CD14-positive monocyte (primary cell): ENCODE results near the gene BRK1. TPM values are rescaled to one million over a fixed set of nuclear protein-coding genes. Genes with fewer than 3 reads are reported as not detected.

ENCODE experiments used
- DNase-seq, 3 donors: peaks; one replicate each; pipeline ENCODE4 v3.0.0-alpha.2; 2011 to 2022
- H2AFZ ChIP-seq: 2 replicates; pipeline ENCODE4 v1.6.0; 2012; ENCODE audit warnings: mild to moderate bottlenecking, low read depth, low read length, inconsistent platforms; ENCODE audit not compliant: insufficient read depth, poor library complexity, severe bottlenecking
- H3K27ac ChIP-seq, 2 donors: 1 replicate in 1 of 2; 2 replicates in 1 of 2; pipeline ENCODE4 v1.5.1; 2012 to 2013; ENCODE audit warnings: low read length in 2 of 2, control low read depth in 1 of 2, inconsistent platforms in 1 of 2, low read depth in 1 of 2, mild to moderate bottlenecking in 1 of 2
- H3K27me3 ChIP-seq, 2 donors: one replicate each; pipeline versions ENCODE4 v1.6.0 to v1.6.1; 2011 to 2013; ENCODE audit warnings: low read length in 2 of 2; ENCODE audit not compliant: control insufficient read depth in 2 of 2, insufficient read depth in 2 of 2
- H3K36me3 ChIP-seq, 2 donors: replicated peaks in 1 of 2; 1 replicate in 1 of 2; 2 replicates in 1 of 2; pipeline versions ENCODE4 v1.5.1 to v1.6.1; 2012 to 2013; ENCODE audit warnings: low read length in 2 of 2, control low read depth in 1 of 2, inconsistent platforms in 1 of 2, mild to moderate bottlenecking in 1 of 2; ENCODE audit not compliant: insufficient read depth in 2 of 2, control insufficient read depth in 1 of 2
- H3K4me1 ChIP-seq, 2 donors: 1 replicate in 1 of 2; 2 replicates in 1 of 2; pipeline versions ENCODE4 v1.5.1 to v1.6.1; 2012 to 2013; ENCODE audit warnings: low read length in 2 of 2, control low read depth in 1 of 2, inconsistent platforms in 1 of 2, mild to moderate bottlenecking in 1 of 2, moderate library complexity in 1 of 2; ENCODE audit not compliant: insufficient read depth in 2 of 2, control insufficient read depth in 1 of 2
- H3K4me2 ChIP-seq: replicated peaks from 2 replicates; pipeline ENCODE3; 2012; ENCODE audit warnings: low read length, moderate library complexity, mild to moderate bottlenecking; ENCODE audit not compliant: poor library complexity, severe bottlenecking; ENCODE audit errors: extremely low read depth
- H3K4me3 ChIP-seq, 3 experiments: fragments of 200-600 bp in 1 of 3; sonication (generic) in 1 of 3; replicated peaks in 1 of 3; 1 replicate in 2 of 3; 2 replicates in 1 of 3; pipeline ENCODE4 v1.5.1; 2011 to 2013; ENCODE audit warnings: low read length in 3 of 3, mild to moderate bottlenecking in 3 of 3, control low read depth in 2 of 3, low read depth in 2 of 3, inconsistent platforms in 1 of 3, moderate library complexity in 1 of 3
- H3K79me2 ChIP-seq: 2 replicates; pipeline ENCODE4 v1.6.0; 2012; ENCODE audit warnings: mild to moderate bottlenecking, control low read depth, inconsistent platforms, low read length, moderate library complexity; ENCODE audit not compliant: insufficient read depth
- H3K9ac ChIP-seq: 2 replicates; pipeline ENCODE4 v1.6.0; 2017; ENCODE audit warnings: low read length, mild to moderate bottlenecking; ENCODE audit not compliant: insufficient read depth, poor library complexity, severe bottlenecking
- H3K9me3 ChIP-seq, 2 donors: replicated peaks in 1 of 2; 1 replicate in 1 of 2; 2 replicates in 1 of 2; pipeline versions ENCODE4 v1.5.1 to v1.6.1; 2012 to 2013; ENCODE audit warnings: low read length in 2 of 2, control low read depth in 1 of 2; ENCODE audit not compliant: control insufficient read depth in 1 of 2, insufficient read depth in 1 of 2
- H4K20me1 ChIP-seq: 2 replicates; pipeline ENCODE4 v1.6.0; 2012; ENCODE audit warnings: mild to moderate bottlenecking, low read length, control low read depth, moderate library complexity; ENCODE audit not compliant: insufficient read depth
- H3K27ac Mint-ChIP-seq, 7 donors: one replicate each; pipeline ENCODE4 v1.8.0; 2020; ENCODE audit warnings: mild to moderate bottlenecking in 7 of 7, mixed read lengths in 7 of 7, moderate library complexity in 6 of 7, inconsistent platforms in 2 of 7
- H3K27me3 Mint-ChIP-seq, 3 donors: one replicate each; pipeline ENCODE4 v1.8.0; 2021 to 2022; ENCODE audit warnings: low read depth in 3 of 3, mild to moderate bottlenecking in 3 of 3, mixed read lengths in 3 of 3, moderate library complexity in 3 of 3, inconsistent platforms in 1 of 3
- H3K36me3 Mint-ChIP-seq, 2 donors: one replicate each; pipeline ENCODE4 v1.8.0; 2020; ENCODE audit warnings: mixed read lengths in 2 of 2, inconsistent platforms in 1 of 2, mild to moderate bottlenecking in 1 of 2
- H3K4me1 Mint-ChIP-seq: one replicate; pipeline ENCODE4 v1.8.0; 2020; ENCODE audit warnings: mild to moderate bottlenecking, mixed read lengths
- H3K4me3 Mint-ChIP-seq, 2 donors: one replicate each; pipeline ENCODE4 v1.8.0; 2020; ENCODE audit warnings: mild to moderate bottlenecking in 2 of 2, mixed read lengths in 2 of 2, moderate library complexity in 1 of 2
- H3K9me3 Mint-ChIP-seq, 7 donors: one replicate each; pipeline ENCODE4 v1.8.0; 2020 to 2022; ENCODE audit warnings: mixed read lengths in 7 of 7, mild to moderate bottlenecking in 6 of 7, moderate library complexity in 6 of 7, inconsistent platforms in 2 of 7
- WGBS: methylation state at CpG from one replicate; pipeline ENCODE4 v1.1.5; 2013; ENCODE audit warnings: missing lambda C conversion rate; ENCODE audit not compliant: insufficient coverage; 5-methylcytosine and 5-hydroxymethylcytosine counted together
- intact Hi-C, 2 donors: fragments of 100-400 bp; cut with micrococcal nuclease; formaldehyde crosslinking; loops; one replicate each; pipeline versions ENCODE4 v1.15.0 to v1.15.1; 2023
- polyA plus RNA-seq, 3 donors: library from polyadenylated mRNA; depleted of rRNA in 1 of 3; unstranded in 2 of 3; stranded (reverse) in 1 of 3; fragments of 300-500 nt in 2 of 3; fragments of >200 nt in 1 of 3; fragmentation: Illumina TruSeq in 2 of 3; gene quantifications; 1 replicate in 2 of 3; 2 replicates in 1 of 3; pipeline ENCODE4 v1.2.3, GENCODE V29; 2012 to 2021
- TF ChIP-seq, protein P1 (sequence below): fragments of 200-600 bp; IDR thresholded peaks from one replicate; pipeline ENCODE4 v1.8.0; 2022; ENCODE audit warnings: antibody characterized with exemption, mild to moderate bottlenecking

The BRK1 gene
- polyA plus RNA-seq, 3 donors = 144 to 318 (median 295) TPM

DNA sequence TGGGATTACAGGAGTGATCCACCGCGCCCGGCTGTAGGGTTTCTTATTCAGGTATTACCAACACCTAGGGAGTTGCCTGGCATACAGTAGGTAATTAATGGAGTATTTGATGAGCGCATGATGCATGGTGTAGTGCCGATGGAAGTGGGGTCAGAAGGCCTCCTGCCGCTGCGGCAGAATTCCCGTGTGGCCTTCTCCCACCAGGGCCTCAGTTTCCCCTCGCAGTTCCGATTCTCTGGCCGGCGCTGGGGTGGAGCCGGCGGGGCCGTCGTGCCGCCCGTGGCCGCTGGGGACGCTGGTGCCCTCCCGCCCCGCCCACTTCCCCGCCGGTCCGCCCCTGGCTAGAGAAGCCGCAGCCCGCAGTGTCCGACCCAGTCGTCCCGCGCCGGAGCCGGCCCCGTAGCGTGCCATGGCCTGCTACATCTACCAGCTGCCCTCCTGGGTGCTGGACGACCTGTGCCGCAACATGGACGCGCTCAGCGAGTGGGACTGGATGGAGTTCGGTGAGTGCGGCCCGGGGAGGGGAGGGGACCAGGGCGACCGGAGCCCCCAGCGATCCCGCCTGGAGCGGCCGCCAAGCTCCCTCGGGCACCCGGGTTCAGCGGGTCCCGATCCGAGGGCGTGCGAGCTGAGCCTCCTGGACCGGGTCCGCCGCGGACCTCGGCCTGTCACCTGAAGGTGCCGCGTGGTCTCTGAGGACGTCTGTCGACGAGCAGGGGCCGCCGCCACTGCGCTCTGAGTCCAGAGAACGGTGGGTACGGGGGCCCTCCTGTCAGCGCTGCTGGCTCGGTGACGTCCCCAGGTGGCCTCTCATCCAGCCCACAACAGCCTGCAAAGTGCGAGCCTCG is 49.3 kb downstream of the BRK1 start, which contains the start of gene IRAK2:
TSS of gene IRAK2 (plus strand) at position 374 of the 848 bp plus-strand sequence. CDS start at position 410, 36 bp downstream.
- Mint-ChIP-seq H3K9me3 (peaks cover 9 to 22% (median 15%) of the 10 kb centered on the region in 7 donors), H3K27ac (peak within 1 kb of the TSS; percentile 73 to 94 (median 76)), H3K27me3 (peaks cover 0 to 1% (median 0%) of the 10 kb centered on the region in 3 donors), H3K4me1 (peaks cover 33% of the 10 kb centered on the region), H3K36me3 (peaks cover 14 to 16% of the 10 kb centered on the region in 2 donors), H3K4me3 (peak within 1 kb of the TSS; percentile 84 to 87)
- no peaks in the 10 kb centered on the region for H3K27me3 ChIP-seq
- H3K9me3 ChIP-seq = peaks cover 11 to 13% of the 10 kb centered on the region in 2 donors
- H3K4me2 ChIP-seq = peak within 1 kb of the TSS; percentile 79
- intact Hi-C loops = loop anchor here (1.0 to 10.0 kb wide), 5 partner anchors 9 to 83 kb away; partner anchors contain the start of genes BRK1 (in 1 of the 2) and TATDN2 (in 1 of the 2)
- H3K36me3 ChIP-seq = no peaks in the 10 kb centered on the region
- peak within 1 kb of the TSS; percentile 58 to 88 (median 64) for H3K4me3 ChIP-seq
- H2AFZ ChIP-seq = peak within 1 kb of the TSS; percentile 76
- DNase-seq = peak; percentile 76 to 87 (median 79)
- peak within 1 kb of the TSS; percentile 90 for H3K9ac ChIP-seq
- TF ChIP-seq, protein P1, sequence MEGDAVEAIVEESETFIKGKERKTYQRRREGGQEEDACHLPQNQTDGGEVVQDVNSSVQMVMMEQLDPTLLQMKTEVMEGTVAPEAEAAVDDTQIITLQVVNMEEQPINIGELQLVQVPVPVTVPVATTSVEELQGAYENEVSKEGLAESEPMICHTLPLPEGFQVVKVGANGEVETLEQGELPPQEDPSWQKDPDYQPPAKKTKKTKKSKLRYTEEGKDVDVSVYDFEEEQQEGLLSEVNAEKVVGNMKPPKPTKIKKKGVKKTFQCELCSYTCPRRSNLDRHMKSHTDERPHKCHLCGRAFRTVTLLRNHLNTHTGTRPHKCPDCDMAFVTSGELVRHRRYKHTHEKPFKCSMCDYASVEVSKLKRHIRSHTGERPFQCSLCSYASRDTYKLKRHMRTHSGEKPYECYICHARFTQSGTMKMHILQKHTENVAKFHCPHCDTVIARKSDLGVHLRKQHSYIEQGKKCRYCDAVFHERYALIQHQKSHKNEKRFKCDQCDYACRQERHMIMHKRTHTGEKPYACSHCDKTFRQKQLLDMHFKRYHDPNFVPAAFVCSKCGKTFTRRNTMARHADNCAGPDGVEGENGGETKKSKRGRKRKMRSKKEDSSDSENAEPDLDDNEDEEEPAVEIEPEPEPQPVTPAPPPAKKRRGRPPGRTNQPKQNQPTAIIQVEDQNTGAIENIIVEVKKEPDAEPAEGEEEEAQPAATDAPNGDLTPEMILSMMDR = peak; percentile 99
- no peaks in the 10 kb centered on the region for H4K20me1 ChIP-seq
- H3K27ac ChIP-seq = peak within 1 kb of the TSS in 1 of 2 donors; percentile 83
- under 1% methylated on average over 67 of the region's 76 CpGs for WGBS
- no peaks in the 10 kb centered on the region for H3K79me2 ChIP-seq
- peaks cover 21 to 33% of the 10 kb centered on the region in 2 donors for H3K4me1 ChIP-seq

DNA sequence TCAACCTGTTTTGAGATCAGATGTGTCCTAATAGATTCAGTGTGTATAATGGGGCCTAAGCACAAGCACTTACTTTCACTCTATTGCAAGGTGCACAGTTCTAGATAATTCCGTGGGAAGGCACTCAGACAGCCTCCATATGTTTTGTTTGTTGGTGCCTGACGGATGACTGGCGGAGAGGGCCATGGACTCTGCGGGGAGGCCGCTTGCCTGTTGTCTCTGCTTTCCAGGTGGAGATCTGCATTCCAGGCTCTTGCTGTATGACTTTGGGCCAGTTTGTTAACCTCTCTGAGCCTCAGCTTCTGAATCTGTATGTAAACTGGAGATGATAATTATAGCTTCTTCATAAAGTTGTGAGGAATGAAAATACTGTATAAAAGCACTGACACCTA is 50.7 kb downstream of the BRK1 start:
- intact Hi-C loops = loop anchor here in 1 of 2 donors (2.0 to 10.0 kb wide), 2 partner anchors 51 to 63 kb away; partner anchors contain the start of gene BRK1
- Histone ChIP-seq H4K20me1 (no peaks in the 10 kb centered on the region), H3K9ac (no peak overlapping the region), H3K4me2 (no peak overlapping the region), H3K4me1 (peaks cover 21 to 33% of the 10 kb centered on the region in 2 donors), H3K27ac (no peak overlapping the region), H3K9me3 (peaks cover 11 to 13% of the 10 kb centered on the region in 2 donors), H2AFZ (no peak overlapping the region), H3K36me3 (no peaks in the 10 kb centered on the region), H3K79me2 (no peaks in the 10 kb centered on the region), H3K4me3 (peak overlapping the region in 1 of 3 experiments; percentile 88), H3K27me3 (no peaks in the 10 kb centered on the region)
- DNase-seq = no peak
- peaks cover 9 to 22% (median 15%) of the 10 kb centered on the region in 7 donors for H3K9me3 Mint-ChIP-seq
- TF ChIP-seq, protein P1 = no peak
- 98% methylated on average over 5 of the region's 5 CpGs for whole genome bisulfite sequencing
- H3K27ac Mint-ChIP-seq = peak overlapping the region in 2 of 7 donors; percentile 3 to 16
- H3K4me1 Mint-ChIP-seq = peaks cover 33% of the 10 kb centered on the region
- peaks cover 0 to 2% (median 1%) of the 10 kb centered on the region in 3 donors for H3K27me3 Mint-ChIP-seq
- H3K36me3 Mint-ChIP-seq = peaks cover 19 to 22% of the 10 kb centered on the region in 2 donors
- H3K4me3 Mint-ChIP-seq = peak overlapping the region in 1 of 2 donors; percentile 84
